ENCODE measurements around the gene KEAP1.
"Not testable (repeated sequence)": the region's sequence is repeated elsewhere in the genome, so short reads cannot be mapped to it uniquely, and the experiment has no call there.

DNA sequence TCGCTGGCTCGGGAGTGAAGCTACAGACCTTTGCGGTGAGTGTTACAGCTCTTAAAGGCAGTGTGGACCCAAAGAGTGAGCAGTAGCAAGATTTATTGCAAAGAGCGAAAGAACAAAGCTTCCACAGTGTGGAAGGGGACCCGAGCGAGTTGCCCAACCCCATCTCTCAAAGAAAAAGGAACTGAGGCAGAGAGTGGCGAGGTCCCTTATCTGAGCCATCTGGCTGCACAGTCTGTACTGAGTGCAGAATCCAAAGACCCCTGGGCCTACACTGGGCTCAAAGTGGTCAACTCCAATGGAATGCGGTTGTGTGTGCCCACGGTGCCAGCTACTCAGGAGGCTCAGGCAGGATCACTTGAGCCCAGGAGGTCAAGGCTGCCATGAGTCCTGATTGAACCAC lies 35.9 kb upstream of the KEAP1 start:
- not testable (repeated sequence) for TF ChIP-seq EP300 (IDR thresholded peaks at IDR 0.05)
- TF ChIP-seq, protein P1, sequence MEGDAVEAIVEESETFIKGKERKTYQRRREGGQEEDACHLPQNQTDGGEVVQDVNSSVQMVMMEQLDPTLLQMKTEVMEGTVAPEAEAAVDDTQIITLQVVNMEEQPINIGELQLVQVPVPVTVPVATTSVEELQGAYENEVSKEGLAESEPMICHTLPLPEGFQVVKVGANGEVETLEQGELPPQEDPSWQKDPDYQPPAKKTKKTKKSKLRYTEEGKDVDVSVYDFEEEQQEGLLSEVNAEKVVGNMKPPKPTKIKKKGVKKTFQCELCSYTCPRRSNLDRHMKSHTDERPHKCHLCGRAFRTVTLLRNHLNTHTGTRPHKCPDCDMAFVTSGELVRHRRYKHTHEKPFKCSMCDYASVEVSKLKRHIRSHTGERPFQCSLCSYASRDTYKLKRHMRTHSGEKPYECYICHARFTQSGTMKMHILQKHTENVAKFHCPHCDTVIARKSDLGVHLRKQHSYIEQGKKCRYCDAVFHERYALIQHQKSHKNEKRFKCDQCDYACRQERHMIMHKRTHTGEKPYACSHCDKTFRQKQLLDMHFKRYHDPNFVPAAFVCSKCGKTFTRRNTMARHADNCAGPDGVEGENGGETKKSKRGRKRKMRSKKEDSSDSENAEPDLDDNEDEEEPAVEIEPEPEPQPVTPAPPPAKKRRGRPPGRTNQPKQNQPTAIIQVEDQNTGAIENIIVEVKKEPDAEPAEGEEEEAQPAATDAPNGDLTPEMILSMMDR (IDR thresholded peaks at IDR 0.05), result not testable (repeated sequence)
